Activated CD4-positive, alpha-beta T cell treated with anti-CD3 and anti-CD28 coated beads, Interleukin-2, amount 10 ng/mL, durations not matched to agents 24 days and 14 days (primary cell): ENCODE data around the gene RTP3. TPM values are rescaled to one million over a fixed set of nuclear protein-coding genes. Genes with fewer than 3 reads are reported as not detected.
"Not testable (repeated sequence)": the region's sequence is repeated elsewhere in the genome, so short reads cannot be mapped to it uniquely, and the experiment has no call there.

Experiments used
- DNase-seq: peaks from one replicate; pipeline ENCODE4 v3.0.0; 2022
- H3K27ac Mint-ChIP-seq: one replicate; pipeline ENCODE4 v1.8.0; 2022; ENCODE audit warnings: mild to moderate bottlenecking, mixed read lengths
- H3K27me3 Mint-ChIP-seq: one replicate; pipeline ENCODE4 v1.8.0; 2022; ENCODE audit warnings: mixed read lengths
- H3K36me3 Mint-ChIP-seq: one replicate; pipeline ENCODE4 v1.8.0; 2022; ENCODE audit warnings: low read depth, mild to moderate bottlenecking, mixed read lengths
- H3K4me1 Mint-ChIP-seq: one replicate; pipeline ENCODE4 v1.8.0; 2021; ENCODE audit warnings: mixed read lengths
- H3K4me3 Mint-ChIP-seq: one replicate; pipeline ENCODE4 v1.8.0; 2022; ENCODE audit warnings: mild to moderate bottlenecking, moderate library complexity, mixed read lengths
- H3K9me3 Mint-ChIP-seq: one replicate; pipeline ENCODE4 v1.8.0; 2021; ENCODE audit warnings: mixed read lengths
- intact Hi-C: fragments of 100-400 bp; cut with micrococcal nuclease; formaldehyde crosslinking; loops from one replicate; pipeline ENCODE4 v1.15.1; 2023
- total RNA-seq: library from RNA; stranded (reverse); gene quantifications from 2 replicates; pipeline ENCODE4 v1.2.3, GENCODE V29; 2022

Gene RTP3
- total RNA-seq, 1 donor from 2014 or later, result not detected

DNA sequence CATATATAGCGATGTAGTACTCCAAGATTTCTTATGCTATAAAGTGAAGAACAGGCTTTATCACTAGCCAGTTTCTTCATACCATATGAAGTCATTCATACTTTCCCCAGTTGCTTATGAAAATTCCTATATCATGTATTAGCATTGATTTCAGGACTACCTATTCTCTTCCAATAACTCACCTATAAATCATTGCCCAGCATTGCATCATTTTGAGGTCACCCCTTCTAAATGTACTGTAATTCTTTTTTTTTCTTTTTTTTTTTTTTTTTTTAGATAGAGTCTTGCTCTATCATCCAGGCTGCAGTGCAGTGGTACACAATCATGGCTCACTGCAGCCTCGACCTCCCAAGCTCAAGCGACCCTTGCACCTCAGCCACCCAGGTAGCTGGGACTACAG lies 27.1 kb downstream of the RTP3 start:
- no peak overlapping the region for H3K4me3 Mint-ChIP-seq
- no peak overlapping the region for H3K27ac Mint-ChIP-seq
- H3K4me1 Mint-ChIP-seq, result no peaks in the 10 kb centered on the region
- H3K27me3 Mint-ChIP-seq, result peaks cover 21% of the 10 kb centered on the region
- H3K9me3 Mint-ChIP-seq, result no peaks in the 10 kb centered on the region
- intact Hi-C loops, result no loop called here
- DNase-seq, result no peak
- H3K36me3 Mint-ChIP-seq, result no peaks in the 10 kb centered on the region

- intact Hi-C loops, result no loop called here
- H3K36me3 Mint-ChIP-seq, result no peaks in the 10 kb centered on the region
- no peak for DNase-seq
- H3K4me1 Mint-ChIP-seq, result no peaks in the 10 kb centered on the region
- peaks cover 37% of the 10 kb centered on the region for H3K27me3 Mint-ChIP-seq
- no peak overlapping the region for H3K27ac Mint-ChIP-seq
- H3K4me3 Mint-ChIP-seq, result no peak overlapping the region
- no peaks in the 10 kb centered on the region for H3K9me3 Mint-ChIP-seq
Observed at GRCh38 chr3:46527239-46527638, 29.5 kb downstream of the RTP3 start.

DNA sequence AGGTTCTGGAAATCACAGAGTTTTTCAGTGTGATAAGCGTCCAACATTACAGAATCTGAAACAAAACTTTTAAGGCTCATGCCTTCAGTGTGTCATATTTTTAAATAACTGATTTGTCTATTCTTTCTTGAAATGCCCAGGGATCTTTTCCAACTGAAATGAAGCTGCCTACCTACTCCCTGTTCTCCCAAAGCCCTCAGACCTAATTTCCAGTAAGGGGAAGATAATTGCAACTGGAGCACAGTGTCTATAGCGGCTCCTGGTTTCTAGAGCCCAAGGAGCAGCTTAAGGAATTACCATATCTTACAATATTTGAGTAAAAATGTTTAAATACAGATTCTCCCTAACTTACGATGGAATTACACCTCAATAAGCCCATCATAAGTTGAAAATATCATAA lies 35.3 kb downstream of the RTP3 start:
- no peak for DNase-seq
- intact Hi-C loops, result no loop called here
- H3K9me3 Mint-ChIP-seq, result peaks cover 6% of the 10 kb centered on the region
- peaks cover 4% of the 10 kb centered on the region for H3K36me3 Mint-ChIP-seq
- peaks cover 58% of the 10 kb centered on the region for H3K27me3 Mint-ChIP-seq
- no peak overlapping the region for H3K4me3 Mint-ChIP-seq
- no peak overlapping the region for H3K27ac Mint-ChIP-seq
- peaks cover 19% of the 10 kb centered on the region for H3K4me1 Mint-ChIP-seq

DNA sequence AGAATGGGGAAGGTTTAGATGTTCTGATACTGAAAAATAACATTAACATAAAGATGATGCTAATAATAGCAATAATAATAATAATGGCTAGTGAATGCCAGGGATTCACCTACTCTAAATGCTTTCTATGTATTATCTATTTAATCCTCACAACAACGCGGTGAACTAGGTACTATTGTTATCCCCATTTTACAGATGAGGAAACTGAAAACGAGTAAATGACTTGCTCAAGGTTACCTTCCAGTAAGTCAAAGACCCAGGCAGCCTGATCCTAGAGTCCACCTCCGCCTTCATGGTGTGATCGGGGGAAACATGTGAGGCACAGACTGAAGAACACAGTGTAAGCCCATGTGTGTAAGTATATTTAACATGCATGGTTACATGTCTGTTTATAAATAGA lies 38.0 kb downstream of the RTP3 start:
- peaks cover 4% of the 10 kb centered on the region for H3K36me3 Mint-ChIP-seq

GRCh38 chr3:46536758-46537157 lies 39.0 kb downstream of the RTP3 start:
- Mint-ChIP-seq H3K9me3 (peaks cover 6% of the 10 kb centered on the region), H3K4me3 (no peak overlapping the region), H3K36me3 (peaks cover 4% of the 10 kb centered on the region), H3K27me3 (peaks cover 40% of the 10 kb centered on the region), H3K4me1 (peaks cover 39% of the 10 kb centered on the region), H3K27ac (no peak overlapping the region)
- intact Hi-C loops, result no loop called here
- no peak for DNase-seq

More for the DNA sequence above, 38.0 kb downstream of the RTP3 start:
- Mint-ChIP-seq H3K27ac (no peak overlapping the region), H3K4me1 (peaks cover 36% of the 10 kb centered on the region), H3K27me3 (peaks cover 49% of the 10 kb centered on the region), H3K4me3 (no peak overlapping the region), H3K9me3 (peaks cover 6% of the 10 kb centered on the region)
- intact Hi-C loops, result no loop called here
- no peak for DNase-seq

DNA sequence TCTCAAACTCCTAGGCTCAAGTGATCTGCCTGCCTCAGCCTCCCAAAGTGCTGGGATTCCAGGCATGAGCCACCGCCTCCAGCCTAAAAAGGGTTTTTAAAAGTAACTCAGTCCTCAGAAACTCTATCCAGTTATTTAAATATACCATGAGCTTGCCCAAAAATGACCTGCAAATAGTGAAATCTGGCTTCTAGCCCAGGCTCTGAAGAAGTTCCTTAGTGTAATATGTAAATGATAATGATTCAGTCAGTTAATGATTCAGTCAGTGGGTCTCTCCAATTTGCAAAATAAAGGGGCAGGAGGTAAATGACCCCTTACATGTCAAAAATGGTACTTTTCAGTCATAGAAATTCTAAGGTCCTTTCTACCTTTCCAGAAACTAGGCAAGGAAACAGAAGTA lies 39.5 kb downstream of the RTP3 start:
- H3K4me3 Mint-ChIP-seq, result no peak overlapping the region
- no peak for DNase-seq
- H3K27me3 Mint-ChIP-seq, result peaks cover 38% of the 10 kb centered on the region
- H3K4me1 Mint-ChIP-seq, result peaks cover 43% of the 10 kb centered on the region
- intact Hi-C loops, result no loop called here
- peaks cover 4% of the 10 kb centered on the region for H3K36me3 Mint-ChIP-seq
- peaks cover 6% of the 10 kb centered on the region for H3K9me3 Mint-ChIP-seq
- H3K27ac Mint-ChIP-seq, result no peak overlapping the region

GRCh38 chr3:46537779-46538178 lies 40.0 kb downstream of the RTP3 start:
- Mint-ChIP-seq H3K27ac (no peak overlapping the region), H3K36me3 (peaks cover 4% of the 10 kb centered on the region), H3K4me3 (peak overlapping the region; percentile 74), H3K9me3 (peaks cover 6% of the 10 kb centered on the region), H3K27me3 (peaks cover 35% of the 10 kb centered on the region), H3K4me1 (peaks cover 47% of the 10 kb centered on the region)
- intact Hi-C loops, result no loop called here
- DNase-seq, result no peak

DNA sequence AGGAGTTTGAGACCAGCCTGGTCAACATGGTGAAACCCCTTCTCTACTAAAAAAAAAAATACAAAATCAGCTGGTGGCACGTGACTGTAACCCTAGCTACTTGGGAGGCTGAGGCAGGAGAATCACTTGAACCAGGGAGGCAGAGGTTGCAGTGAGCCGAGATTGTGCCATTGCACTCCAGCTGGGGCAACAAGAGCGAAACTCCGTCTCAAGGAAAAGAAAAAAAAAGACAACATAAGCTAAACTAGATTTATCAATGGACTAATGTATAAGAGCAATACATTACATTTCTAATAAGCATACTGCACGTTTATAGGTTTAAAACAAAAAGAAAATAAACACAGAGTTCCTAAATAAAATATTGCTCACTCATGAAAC lies 40.6 kb downstream of the RTP3 start:
- peaks cover 33% of the 10 kb centered on the region for H3K27me3 Mint-ChIP-seq
- H3K36me3 Mint-ChIP-seq, H3K9me3 Mint-ChIP-seq, intact Hi-C loops, DNase-seq: not testable (repeated sequence)
- H3K27ac Mint-ChIP-seq, result peak overlapping the region; percentile 49
- peaks cover 47% of the 10 kb centered on the region for H3K4me1 Mint-ChIP-seq
- peak overlapping the region; percentile 74 for H3K4me3 Mint-ChIP-seq

GRCh38 chr3:46538803-46539442 lies 41.1 kb downstream of the RTP3 start:
- H3K36me3 Mint-ChIP-seq, result peaks cover 4% of the 10 kb centered on the region
- peaks cover 47% of the 10 kb centered on the region for H3K4me1 Mint-ChIP-seq

GRCh38 chr3:46539443-46540005 lies 41.7 kb downstream of the RTP3 start:
- H3K4me3 Mint-ChIP-seq, result peak overlapping the region; percentile 74
- H3K27ac Mint-ChIP-seq, result peak overlapping the region; percentile 83
- no peaks in the 10 kb centered on the region for H3K9me3 Mint-ChIP-seq
- peak; percentile 62 for DNase-seq
- peaks cover 2% of the 10 kb centered on the region for H3K36me3 Mint-ChIP-seq
- intact Hi-C loops, result no loop called here
- peaks cover 47% of the 10 kb centered on the region for H3K4me1 Mint-ChIP-seq
- peaks cover 24% of the 10 kb centered on the region for H3K27me3 Mint-ChIP-seq

More at GRCh38 chr3:46538803-46539442, 41.1 kb downstream of the RTP3 start:
- peaks cover 30% of the 10 kb centered on the region for H3K27me3 Mint-ChIP-seq
- peaks cover 6% of the 10 kb centered on the region for H3K9me3 Mint-ChIP-seq
- H3K4me3 Mint-ChIP-seq, result peak overlapping the region; percentile 74
- intact Hi-C loops, result no loop called here
- H3K27ac Mint-ChIP-seq, result peak overlapping the region; percentile 83
- DNase-seq, result peak; percentile 93

DNA sequence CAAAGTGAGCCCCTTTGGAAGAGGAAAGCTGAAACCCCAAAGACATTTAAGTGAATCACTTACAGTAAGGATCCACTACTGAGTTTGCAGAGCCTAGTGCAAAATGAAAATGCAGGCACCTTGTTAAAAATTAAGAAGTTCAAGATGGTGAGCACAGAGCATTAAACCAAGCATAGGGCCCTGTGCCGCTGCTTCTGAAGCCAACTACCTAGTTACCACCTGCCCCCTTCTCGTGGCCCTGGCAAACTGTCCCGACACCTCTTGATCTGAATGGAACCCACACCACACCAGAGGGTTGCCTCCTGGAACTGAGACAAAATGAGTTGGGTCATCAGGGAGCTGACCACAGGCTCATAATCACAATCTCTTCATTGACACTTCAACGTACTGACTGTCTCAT lies 42.8 kb downstream of the RTP3 start:
- H3K4me3 Mint-ChIP-seq, result no peak overlapping the region
- DNase-seq, result no peak

DNA sequence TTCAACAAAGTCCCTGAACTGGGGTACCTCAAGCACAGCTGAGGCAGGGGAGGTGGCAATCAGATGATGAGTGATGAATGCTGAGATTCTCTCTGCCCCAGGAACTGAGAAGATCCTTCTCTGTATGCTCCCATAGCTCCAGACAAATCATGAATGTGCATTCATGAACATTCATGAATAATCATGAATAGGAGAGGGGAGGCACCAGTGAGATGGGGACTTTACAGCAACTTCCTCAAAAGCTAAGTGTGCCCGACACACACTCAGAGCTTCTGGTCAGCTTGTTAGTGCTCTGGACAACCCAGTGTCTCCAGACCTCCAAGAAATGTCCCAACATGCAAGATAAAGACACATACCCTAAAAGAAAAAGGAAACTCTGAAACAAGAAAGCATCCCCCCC lies 44.1 kb downstream of the RTP3 start:
- intact Hi-C loops, result no loop called here
- peaks cover 9% of the 10 kb centered on the region for H3K27me3 Mint-ChIP-seq
- H3K27ac Mint-ChIP-seq, result no peak overlapping the region

More for the DNA sequence above, 42.8 kb downstream of the RTP3 start:
- Mint-ChIP-seq H3K36me3 (peaks cover 2% of the 10 kb centered on the region), H3K27ac (no peak overlapping the region), H3K9me3 (no peaks in the 10 kb centered on the region), H3K27me3 (peaks cover 18% of the 10 kb centered on the region), H3K4me1 (peaks cover 50% of the 10 kb centered on the region)
- intact Hi-C loops, result no loop called here

DNA sequence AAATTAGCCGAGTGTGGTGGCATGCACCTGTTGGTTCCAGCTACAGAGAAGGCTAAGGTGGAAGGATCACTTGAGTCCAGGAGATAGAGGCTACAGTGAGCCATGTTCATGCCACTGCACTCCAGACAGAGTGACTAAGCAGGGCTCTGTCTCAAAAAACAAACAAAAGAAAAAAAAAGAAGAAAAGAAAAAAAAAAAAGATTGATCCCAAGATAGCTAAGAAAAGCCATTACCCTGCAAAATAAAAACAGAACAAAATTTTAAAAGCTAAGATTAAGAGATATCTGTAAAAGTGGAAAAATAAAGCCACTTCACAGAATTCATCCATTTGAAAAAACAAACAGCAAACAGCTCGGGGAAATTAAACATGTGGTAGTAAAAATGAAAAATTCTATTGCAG lies 44.6 kb downstream of the RTP3 start:
- Mint-ChIP-seq H3K27me3 (peaks cover 11% of the 10 kb centered on the region), H3K4me1 (peaks cover 44% of the 10 kb centered on the region), H3K27ac (no peak overlapping the region), H3K36me3 (no peaks in the 10 kb centered on the region), H3K4me3 (no peak overlapping the region), H3K9me3 (no peaks in the 10 kb centered on the region)
- intact Hi-C loops, result no loop called here
- no peak for DNase-seq

More for the DNA sequence above, 44.1 kb downstream of the RTP3 start:
- no peak overlapping the region for H3K4me3 Mint-ChIP-seq
- no peaks in the 10 kb centered on the region for H3K36me3 Mint-ChIP-seq
- H3K4me1 Mint-ChIP-seq, result peaks cover 47% of the 10 kb centered on the region
- no peak for DNase-seq
- H3K9me3 Mint-ChIP-seq, result no peaks in the 10 kb centered on the region

DNA sequence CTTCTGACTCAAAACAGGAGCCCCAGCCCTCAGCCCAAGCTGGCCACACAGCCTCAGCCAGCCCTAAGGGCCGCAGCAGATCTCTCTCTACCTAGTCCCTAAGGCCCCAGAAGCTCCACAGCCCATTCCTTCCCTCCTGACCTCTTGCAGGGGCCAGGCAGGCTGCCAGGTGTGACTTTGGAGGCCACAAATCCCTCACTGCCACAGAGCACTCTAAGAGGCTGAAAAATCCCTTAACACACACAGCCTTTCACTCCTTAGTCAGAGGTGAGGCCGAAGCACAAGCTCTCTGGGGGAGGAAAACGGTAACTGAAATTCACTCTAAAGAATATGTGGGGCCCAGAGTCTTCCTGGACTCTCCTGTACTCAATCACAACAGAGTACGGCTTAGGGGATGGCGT lies 45.0 kb downstream of the RTP3 start:
- Mint-ChIP-seq H3K4me3 (no peak overlapping the region), H3K4me1 (peaks cover 40% of the 10 kb centered on the region), H3K27ac (no peak overlapping the region), H3K27me3 (peaks cover 14% of the 10 kb centered on the region), H3K36me3 (no peaks in the 10 kb centered on the region), H3K9me3 (no peaks in the 10 kb centered on the region)
- no peak for DNase-seq
- intact Hi-C loops, result no loop called here
